Measurements from ENCODE around the gene KMT5B. TPM values are rescaled to one million over a fixed set of nuclear protein-coding genes. Genes with fewer than 3 reads are reported as not detected.

KMT5B gene
- total RNA-seq, 1 donor from 2014 or later = 54.7 TPM

DNA sequence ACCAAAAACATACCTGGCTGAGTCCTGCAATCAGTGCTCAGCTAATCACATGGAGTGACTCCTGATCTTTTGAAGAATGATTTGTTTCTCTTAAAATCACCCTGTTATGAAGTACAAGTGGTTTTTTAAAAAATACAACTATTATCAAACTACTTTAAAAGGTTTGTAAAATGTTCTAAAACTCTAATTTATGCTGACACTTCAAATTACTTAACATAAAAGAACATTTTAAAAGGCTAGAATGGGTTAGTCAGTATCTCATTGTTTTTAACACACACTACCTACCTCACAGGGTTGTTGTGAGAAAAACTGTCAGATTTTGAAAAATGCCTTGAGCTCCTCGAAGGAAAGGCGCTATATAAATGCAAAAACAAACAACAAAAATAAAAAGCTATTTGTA, 33.2 kb downstream of the KMT5B start:
- DNase-seq = no peak

DNA sequence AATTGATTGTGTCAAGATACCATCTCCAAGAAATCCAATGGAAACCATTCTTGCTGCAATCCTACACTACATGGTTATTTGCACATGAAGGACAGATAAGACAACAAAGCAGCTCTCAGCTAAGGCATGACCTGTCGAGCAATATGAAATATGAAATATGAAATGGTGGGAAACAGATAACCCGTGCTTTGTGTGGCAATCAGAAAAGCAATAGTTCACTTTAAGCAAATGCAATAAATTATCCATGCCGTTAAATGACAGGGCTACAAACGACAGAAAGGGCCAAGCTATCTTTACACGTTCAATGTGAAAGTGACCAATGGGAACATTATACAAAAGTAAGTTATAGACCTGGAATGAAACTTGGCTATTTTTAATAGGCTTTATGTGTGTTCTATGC, 35.2 kb downstream of the KMT5B start:
- DNase-seq = no peak

DNA sequence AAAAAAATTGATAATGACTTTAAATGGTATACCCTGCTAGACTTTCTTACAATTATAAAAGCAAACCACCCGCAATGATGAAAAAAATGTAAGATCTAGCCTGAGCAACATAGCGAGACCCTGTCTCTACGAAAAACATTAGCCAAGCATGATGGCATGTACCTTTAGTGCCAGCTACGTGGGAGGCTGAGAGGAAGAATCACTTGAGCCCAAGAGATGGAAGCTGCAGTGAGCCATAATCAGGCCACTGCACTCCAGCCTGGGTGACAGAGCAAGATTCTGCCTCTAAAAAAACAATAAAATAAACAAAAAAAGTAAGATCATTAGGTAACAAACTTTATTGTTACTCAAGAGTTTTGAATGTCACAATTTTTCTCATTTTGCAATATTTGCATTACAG, 39.2 kb downstream of the KMT5B start:
- DNase-seq = no peak

GRCh38 chr11:68169442-68169841, 43.7 kb downstream of the KMT5B start:
- no peak for DNase-seq

DNA sequence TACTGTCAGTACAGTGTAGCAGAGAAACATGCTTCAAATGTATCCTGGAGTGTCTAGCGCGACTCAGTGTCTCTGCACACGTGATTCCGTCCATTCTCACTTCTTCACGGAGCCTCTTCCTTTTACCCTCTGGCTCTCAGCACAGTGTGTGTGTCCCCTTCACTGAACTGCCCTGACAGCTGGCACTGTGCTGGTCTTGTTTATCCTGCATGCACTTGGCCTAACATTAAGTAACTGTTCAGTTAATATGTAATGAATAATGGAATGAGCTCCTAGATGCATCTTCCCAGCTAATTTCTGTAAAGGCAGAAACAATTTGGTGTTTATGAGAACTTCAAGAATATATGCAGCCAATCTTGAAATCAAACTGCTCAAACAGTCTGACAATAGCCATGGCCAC, 44.4 kb downstream of the KMT5B start:
- DNase-seq = no peak

GRCh38 chr11:68167474-68167873, 45.6 kb downstream of the KMT5B start:
- DNase-seq = no peak

DNA sequence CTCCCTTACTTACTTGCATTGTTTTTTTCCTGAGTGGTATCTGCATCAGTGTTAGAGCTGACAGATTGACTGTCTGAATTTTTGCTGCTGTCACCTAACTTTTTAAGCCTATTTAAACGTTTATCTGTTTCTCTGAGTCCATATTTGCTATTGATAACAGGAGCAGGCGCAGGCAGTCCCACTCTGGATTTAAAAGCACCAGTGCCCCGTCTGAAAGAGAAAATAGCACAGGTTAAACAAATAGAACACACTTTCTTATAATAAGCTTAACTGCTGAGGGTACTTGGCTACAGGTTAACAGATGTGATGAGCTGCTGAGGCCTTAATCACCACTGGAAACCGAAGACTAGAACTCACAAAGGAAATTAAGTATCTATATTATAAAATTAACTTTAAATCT, 46.1 kb downstream of the KMT5B start:
- DNase-seq = no peak

DNA sequence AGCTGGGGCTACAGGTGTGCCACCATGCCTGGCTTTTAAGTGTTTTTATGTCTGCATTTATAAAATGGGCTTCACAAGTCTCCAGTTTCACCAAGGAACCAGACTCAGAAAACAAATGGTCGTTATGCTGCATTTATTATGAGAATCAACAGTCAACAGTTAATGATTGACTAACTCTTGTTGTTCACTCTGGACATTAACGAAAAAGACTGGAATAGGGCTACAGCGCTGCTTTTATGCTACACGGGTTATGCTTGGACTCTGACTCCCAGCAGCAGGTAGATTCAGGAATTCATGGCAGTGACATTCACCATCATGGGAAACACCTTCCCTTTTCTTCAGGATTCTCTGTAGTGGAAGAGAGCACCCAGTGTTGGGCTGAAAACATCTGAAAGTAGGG, 47.5 kb downstream of the KMT5B start:
- DNase-seq = no peak

DNA sequence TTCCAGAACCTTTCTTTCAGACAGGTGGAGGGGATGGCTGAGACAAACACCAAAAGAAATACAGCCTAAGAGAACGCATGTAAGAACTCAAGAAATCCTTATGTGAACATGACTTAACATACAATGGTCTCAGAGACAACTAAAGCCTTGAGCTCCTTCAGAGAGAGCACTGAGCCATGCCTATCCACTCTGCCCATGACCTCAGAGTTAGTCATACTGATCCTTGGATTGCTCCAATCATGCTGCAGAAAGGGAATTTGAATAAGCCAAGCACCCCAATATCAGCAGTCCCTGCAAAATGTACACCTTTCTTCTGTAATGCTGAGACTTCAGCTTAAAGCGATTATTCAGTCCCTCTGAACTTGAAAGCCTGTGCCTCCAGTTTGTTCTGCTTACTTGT, 48.7 kb downstream of the KMT5B start:
- no peak for DNase-seq

GRCh38 chr11:68163691-68164090, 49.4 kb downstream of the KMT5B start:
- DNase-seq = no peak

GRCh38 chr11:68160100-68160695, 52.9 kb downstream of the KMT5B start:
- no peak for DNase-seq

DNA sequence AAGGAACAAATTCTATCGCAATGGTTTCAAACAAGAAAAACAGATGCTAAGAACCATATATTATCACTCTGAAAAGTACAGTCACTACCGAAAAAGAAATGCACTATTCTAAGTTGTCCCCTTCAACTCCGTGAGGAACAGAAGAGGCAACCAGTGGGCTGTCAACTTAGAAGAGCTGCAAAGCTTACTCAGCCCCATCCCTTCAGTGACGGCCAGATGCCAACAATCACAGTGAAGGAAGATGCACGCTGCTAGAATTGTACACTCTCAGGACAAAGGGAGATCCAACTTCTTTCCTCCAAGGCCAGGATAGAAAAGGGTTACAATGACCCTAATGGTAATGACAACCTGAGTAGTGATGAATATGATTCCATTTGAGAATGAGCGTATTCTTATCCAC, 53.4 kb downstream of the KMT5B start:
- DNase-seq = no peak

- DNase-seq = no peak
These were observed 53.9 kb downstream of the KMT5B start for GRCh38 chr11:68159161-68159560.

- DNase-seq = no peak
These were observed 54.5 kb downstream of the KMT5B start for GRCh38 chr11:68158580-68158979.

DNA sequence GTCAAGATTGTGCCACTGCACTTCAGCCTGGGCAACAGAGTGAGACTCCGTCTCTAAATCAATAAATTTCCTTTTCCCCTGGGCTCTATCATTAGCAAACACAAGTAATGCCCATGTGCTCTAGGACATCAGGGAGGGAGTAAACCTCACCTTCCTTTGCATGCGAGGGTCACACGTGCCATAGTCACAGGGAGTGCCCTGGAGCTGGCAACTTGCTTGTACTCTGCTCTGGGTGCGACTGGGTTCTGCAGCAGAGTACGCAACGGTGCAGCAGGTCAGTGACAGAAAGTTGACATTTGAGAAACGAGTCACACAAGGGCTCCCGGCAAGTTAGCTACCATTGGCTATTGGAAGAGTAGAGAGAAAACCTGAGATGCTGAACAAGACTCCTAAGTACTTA, 59.4 kb downstream of the KMT5B start:
- DNase-seq = no peak

- DNase-seq = no peak
These were observed 63.1 kb downstream of the KMT5B start for GRCh38 chr11:68150037-68150436.

- no peak for DNase-seq
These were observed 63.7 kb downstream of the KMT5B start for GRCh38 chr11:68149417-68149816.

DNA sequence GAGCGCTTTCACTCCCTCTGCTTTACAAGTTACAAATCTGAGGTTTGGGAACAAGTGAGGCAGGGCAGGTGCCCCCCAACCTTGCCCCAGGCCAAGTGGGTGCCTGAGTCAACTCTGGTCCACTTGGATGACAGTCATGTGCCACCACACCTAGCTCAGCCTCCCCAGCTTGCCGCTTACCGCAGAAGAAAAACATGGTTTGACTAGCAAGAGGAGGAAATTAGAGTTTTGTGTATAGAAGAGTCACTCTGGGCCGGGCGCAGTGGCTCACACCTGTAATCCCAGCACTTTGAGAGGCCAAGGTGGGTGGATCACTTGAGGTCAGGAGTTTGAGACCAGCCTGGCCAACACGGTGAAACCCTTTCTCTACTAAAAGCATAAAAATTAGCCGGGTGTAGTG, 64.2 kb downstream of the KMT5B start:
- DNase-seq = no peak

- DNase-seq = no peak
These were observed 64.9 kb downstream of the KMT5B start for GRCh38 chr11:68148071-68148805.

GRCh38 chr11:68146704-68147474, 66.2 kb downstream of the KMT5B start:
- DNase-seq = peak; percentile 62

DNA sequence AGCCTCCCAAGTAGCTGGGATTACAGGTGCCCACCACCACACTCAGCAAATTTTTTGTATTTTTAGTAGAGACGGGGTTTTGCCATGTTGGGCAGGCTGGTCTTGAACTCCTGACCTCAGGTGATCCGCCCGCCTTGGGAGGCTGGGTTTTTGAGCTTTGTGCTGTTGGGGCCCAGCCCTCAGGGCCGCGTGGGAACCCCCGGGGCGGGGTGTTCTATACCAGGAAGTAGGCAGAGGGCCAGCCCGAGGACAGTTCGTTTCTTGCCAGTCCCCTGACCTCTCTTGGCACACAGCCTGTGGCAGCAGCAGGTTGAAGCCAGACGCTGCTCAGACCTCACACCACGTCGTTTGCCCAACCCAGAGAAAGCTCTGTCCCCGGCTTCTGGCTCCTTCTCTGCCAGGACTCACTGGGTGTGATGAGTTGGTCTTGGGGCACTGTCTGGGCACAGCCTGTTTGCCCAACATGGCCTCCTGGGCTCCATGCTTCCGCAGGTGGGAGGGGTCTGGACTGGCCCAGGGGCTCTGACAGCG, 67.0 kb downstream of the KMT5B start:
- peak; percentile 24 for DNase-seq

DNA sequence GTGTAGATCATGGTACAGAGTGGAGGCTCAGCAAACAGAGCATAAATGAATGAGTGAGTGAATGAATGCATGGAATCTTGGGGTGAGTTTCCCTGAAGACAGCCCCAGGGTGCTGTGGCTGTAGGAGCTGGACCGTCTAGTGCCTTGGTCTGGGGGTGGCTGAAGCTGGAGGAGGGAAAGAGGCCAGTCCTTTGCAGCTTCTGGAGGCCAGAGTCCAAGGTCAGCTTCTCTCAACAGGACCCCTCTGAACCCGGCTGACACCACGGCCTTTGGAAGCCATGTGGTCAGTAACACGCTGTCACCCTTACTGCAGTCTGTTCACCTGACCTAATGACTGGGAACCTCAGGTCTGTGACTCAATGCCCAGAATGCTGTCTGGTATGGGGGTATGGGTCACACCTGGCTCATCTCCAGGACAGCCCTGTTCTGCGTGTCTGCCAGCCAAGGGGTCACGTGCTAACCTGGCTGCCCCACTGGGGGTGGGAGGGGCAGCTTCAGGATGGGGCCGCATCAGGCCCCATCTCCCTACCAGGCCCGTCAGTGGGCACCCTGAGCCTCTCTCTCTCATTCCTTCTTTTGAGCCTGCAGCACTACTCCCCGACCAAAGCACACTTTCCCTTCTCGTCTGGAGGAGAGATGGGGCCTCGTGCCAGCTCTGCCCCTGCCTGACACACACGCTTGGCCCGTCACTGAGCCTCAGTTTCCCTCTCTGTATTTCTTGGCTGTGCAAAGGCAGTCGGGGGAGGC, 67.8 kb downstream of the KMT5B start:
- DNase-seq = no peak

DNA sequence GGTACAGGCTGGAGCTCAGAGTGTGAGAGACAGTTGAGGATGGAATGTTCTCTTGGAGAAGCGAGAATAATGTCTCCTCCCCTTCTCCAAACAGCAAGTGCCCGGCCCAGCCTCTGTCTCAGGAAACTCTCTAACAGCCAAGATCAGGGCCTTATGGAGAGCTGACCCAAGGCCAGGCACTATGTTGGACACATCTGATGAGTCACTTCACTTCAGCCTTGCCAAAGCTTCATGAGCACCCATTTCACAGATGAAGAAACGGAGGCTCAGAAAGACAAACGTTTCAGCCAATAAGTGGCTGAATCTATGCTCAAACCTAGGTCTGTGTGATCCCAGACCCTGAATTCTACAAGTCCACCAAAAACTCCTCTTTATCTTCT, 69.8 kb downstream of the KMT5B start:
- no peak for DNase-seq

Measured in tongue (tissue), 2 donors.